H4 (cell line): ENCODE results near the gene EIF2S2. TPM values are rescaled to one million over a fixed set of nuclear protein-coding genes. Genes with fewer than 3 reads are reported as not detected.

ENCODE experiments used
- DNase-seq: peaks from one replicate; pipeline ENCODE4 v3.0.0-alpha.2; 2015; ENCODE audit warnings: low spot score
- total RNA-seq: library from RNA; depleted of rRNA; stranded (reverse); fragments of >200 nt; shearing (Covaris generic); gene quantifications from 2 replicates; pipeline ENCODE4 v1.2.3, GENCODE V29; 2014

EIF2S2 gene
- total RNA-seq, 1 experiment from 2014 or later: 124 TPM

GRCh38 chr20:34065260-34065659 lies 46.8 kb downstream of the EIF2S2 start:
- peak; percentile 23 for DNase-seq

DNA sequence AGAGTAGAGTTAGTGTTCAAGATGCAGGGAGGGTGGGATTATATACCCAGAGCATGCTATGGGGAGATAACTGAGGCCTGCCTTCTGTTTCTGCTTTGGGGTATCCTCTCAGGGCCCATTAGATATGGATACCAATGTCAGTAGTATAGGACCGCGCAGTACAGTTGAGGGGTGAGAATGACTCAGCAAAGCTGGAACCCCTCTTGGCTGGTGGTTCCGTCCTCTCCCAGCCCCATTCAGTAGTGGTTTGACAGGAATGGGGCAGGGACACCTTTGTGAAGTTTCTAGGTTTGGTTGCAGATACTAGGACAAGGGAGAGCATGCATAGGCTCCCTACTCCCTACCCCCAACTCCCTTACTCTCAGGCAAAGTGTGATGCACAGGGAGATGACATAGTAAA lies 47.8 kb downstream of the EIF2S2 start:
- no peak for DNase-seq

GRCh38 chr20:34062570-34063482 lies 49.2 kb downstream of the EIF2S2 start:
- no peak for DNase-seq

GRCh38 chr20:34061695-34062094 lies 50.3 kb downstream of the EIF2S2 start:
- DNase-seq: no peak

DNA sequence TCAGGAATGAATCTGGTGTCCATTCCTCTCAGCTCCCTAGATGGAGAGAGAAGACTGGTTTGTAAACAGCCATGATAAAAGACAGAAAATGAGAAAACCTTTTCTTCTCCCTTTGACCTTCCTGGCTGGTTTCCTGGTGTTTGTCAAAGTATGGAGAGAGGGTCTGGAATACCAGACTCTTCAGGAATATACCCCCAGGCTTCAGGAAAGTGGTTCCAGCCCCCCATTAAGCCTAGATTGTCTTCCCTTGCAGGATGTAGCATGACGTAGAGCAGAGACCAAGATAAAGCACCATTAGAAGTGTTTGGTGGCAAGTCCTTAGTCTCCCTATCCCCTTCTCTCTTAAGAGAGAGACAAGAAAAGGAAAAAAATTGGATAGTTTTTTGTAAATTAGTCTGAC lies 51.1 kb downstream of the EIF2S2 start:
- no peak for DNase-seq

GRCh38 chr20:34058831-34059230 lies 53.2 kb downstream of the EIF2S2 start:
- no peak for DNase-seq

DNA sequence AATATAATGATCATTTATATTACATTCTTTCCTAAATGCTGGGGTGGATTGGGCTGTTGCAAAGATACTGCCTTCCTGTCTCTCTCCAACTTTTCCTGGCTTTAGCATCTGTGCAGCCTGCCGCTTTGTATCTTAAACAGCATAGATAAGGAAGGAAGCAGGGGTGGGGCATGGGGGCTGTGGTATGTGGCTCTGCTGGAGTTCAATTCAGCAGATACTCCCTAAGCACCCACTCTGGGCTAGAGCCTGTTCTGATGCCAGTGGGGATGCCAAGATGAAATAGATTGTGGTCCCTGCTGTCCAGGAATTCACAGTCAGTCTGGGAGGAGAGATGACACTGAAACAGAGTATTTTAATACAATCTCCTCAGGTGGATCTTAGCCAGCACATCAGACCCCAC lies 56.8 kb downstream of the EIF2S2 start:
- no peak for DNase-seq

- DNase-seq: no peak
Measured at GRCh38 chr20:34052414-34052813, 59.6 kb downstream of the EIF2S2 start.

GRCh38 chr20:34049897-34050695 lies 61.9 kb downstream of the EIF2S2 start:
- DNase-seq: no peak

GRCh38 chr20:34049389-34049788 lies 62.7 kb downstream of the EIF2S2 start:
- no peak for DNase-seq

DNA sequence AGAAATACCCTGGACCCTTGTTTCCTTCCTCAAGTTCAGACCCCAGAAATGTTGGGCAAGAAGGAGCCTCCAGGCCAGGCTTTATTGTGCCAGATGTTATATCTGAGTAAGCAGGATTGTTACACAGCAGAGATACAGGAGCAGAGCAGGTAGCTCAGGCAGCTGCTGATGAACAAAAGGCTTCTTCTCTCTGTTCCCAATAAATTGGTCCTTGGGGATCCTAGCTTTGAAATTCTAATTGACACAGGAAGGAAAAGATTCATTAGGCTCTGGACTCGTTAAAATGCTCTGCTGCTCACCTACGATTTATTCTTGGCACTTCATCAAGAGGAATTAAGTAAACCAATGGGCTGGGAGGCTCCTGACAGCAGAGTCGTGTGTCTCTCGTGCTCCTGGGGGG lies 64.1 kb downstream of the EIF2S2 start:
- no peak for DNase-seq

DNA sequence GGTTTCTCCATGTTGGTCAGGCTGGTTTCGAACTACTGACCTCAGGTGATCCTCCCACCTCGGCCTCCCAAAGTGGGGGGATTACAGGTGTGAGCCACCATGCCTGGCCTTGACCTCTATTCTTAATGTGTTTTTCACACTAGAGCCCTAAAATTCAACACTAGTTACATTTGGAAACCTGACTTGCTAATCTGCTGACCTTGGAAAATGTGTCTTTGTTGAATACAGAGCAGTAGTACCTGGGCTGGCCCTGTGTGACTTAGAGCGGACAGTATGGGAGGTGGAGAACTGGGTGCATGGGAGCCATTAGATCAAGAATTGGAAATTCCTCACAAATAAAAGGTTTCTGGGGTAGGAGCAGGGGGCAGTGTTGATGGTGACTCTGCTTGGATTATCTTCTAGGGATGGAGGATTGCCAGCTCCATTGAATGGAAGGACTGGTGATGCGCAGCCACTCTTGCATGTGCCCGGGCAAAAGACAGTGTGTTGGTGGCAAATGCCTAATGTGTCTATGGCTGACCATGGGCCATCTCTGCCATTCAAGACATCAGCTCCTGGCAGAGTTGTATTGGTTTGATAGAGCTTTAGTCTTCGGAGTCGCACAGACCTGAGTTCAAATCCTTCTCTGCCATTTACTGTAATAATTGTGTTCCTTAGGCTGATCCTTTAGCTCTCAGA lies 64.9 kb downstream of the EIF2S2 start:
- DNase-seq: no peak

GRCh38 chr20:34045930-34046725 lies 65.9 kb downstream of the EIF2S2 start:
- no peak for DNase-seq

DNA sequence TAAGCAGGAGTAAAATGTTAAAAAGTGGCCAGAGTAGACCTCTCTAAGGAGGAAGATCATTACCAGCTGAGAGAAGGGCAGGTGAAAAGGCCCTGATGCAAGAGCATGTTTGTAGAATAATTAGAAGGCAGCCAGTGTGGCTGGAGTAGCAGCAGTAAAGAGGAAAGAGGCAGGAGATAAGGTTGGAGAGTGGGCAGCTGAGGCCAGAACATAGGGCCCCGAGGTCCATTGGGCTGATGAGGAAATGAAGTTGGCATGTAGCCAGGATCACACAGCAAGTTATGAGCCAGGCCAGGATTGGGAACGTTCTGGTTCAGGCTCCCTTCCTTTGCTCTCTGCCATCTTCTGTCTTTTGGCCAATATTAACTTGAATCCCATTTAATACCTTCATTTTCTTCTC lies 66.7 kb downstream of the EIF2S2 start:
- DNase-seq: no peak

DNA sequence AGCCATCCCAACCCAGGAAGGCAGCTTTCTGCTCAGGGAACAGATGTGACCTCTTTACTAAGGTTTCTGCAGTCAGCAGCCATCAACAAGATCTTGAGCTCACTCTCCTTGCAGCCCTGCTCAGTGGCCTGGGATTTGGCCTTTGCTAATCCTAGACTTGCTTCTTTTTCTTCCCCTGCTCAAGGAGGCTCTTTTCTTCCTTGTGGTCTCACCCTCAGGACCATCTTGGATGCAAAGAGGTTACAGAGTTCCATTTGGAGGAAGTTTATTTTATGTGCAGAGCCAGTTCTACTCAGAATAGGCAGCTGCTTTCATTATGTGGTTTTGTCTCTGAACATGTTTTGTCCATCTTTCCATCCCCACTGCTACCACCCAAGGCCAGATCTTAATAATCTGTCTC lies 69.0 kb downstream of the EIF2S2 start:
- no peak for DNase-seq

GRCh38 chr20:34042262-34042661 lies 69.8 kb downstream of the EIF2S2 start:
- DNase-seq: no peak

- no peak for DNase-seq
Measured at GRCh38 chr20:34041226-34041625, 70.8 kb downstream of the EIF2S2 start.

- DNase-seq: no peak
Measured at GRCh38 chr20:34040300-34040995, 71.6 kb downstream of the EIF2S2 start.
